OCI-LY3 (cell line): ENCODE results near the gene CPEB3.
"Not testable (repeated sequence)": the region's sequence is repeated elsewhere in the genome, so short reads cannot be mapped to it uniquely, and the experiment has no call there.

Source experiments
- CTCF ChIP-seq: fragments of 200-600, 300-600 bp; sonication (generic); IDR thresholded peaks from 2 replicates; pipeline ENCODE4 v1.5.1; 2014; ENCODE audit warnings: antibody characterized with exemption, low read length, low read depth
- EZH2phosphoT487 ChIP-seq: fragments of 200-600 bp; shearing (Covaris generic); IDR thresholded peaks from 2 replicates; pipeline ENCODE4 v1.6.1; 2018; ENCODE audit warnings: antibody characterized with exemption, mixed run types, low read depth

- TF ChIP-seq CTCF, EZH2phosphoT487: not testable (repeated sequence)
These were observed 257.8 kb downstream of the CPEB3 start for GRCh38 chr10:92033070-92033469.
